Stimulated activated CD4-positive, alpha-beta T cell treated with anti-CD3 and anti-CD28 coated beads, TNF-alpha, amount 100 ng/mL, for 4 hours (primary cell): ENCODE results near the gene SLC38A4.
"Not testable (repeated sequence)": the region's sequence is repeated elsewhere in the genome, so short reads cannot be mapped to it uniquely, and the experiment has no call there.

ENCODE experiments used
- DNase-seq, 3 experiments: peaks; one replicate each; pipeline ENCODE4 v3.0.0-alpha.2; 2020; ENCODE audit warnings: low read depth in 3 of 3

Gene SLC38A4

GRCh38 chr12:46777587-46777986 lies 48.2 kb downstream of the SLC38A4 start:
- DNase-seq, result no peak

GRCh38 chr12:46775796-46776195 lies 50.0 kb downstream of the SLC38A4 start:
- no peak for DNase-seq

GRCh38 chr12:46774322-46774633 lies 51.5 kb downstream of the SLC38A4 start:
- no peak for DNase-seq

- DNase-seq, result no peak
Observed at GRCh38 chr12:46773586-46774321, 52.0 kb downstream of the SLC38A4 start.

- DNase-seq, result no peak
Observed at GRCh38 chr12:46771268-46771827, 54.4 kb downstream of the SLC38A4 start.

GRCh38 chr12:46770501-46771183 lies 55.2 kb downstream of the SLC38A4 start:
- no peak for DNase-seq

GRCh38 chr12:46764005-46764404 lies 61.8 kb downstream of the SLC38A4 start:
- DNase-seq, result no peak

- no peak for DNase-seq
Observed at GRCh38 chr12:46763230-46763629, 62.6 kb downstream of the SLC38A4 start.

GRCh38 chr12:46754550-46754949 lies 71.2 kb downstream of the SLC38A4 start:
- no peak for DNase-seq

- no peak for DNase-seq
Observed at GRCh38 chr12:46752396-46752795, 73.4 kb downstream of the SLC38A4 start.

GRCh38 chr12:46751173-46751572 lies 74.6 kb downstream of the SLC38A4 start:
- no peak for DNase-seq

GRCh38 chr12:46749322-46749721 lies 76.5 kb downstream of the SLC38A4 start:
- DNase-seq, result no peak

GRCh38 chr12:46744283-46744682 lies 81.5 kb downstream of the SLC38A4 start:
- no peak for DNase-seq

- no peak for DNase-seq
Observed at GRCh38 chr12:46743456-46743855, 82.3 kb downstream of the SLC38A4 start.

- not testable (repeated sequence) for DNase-seq
Observed at GRCh38 chr12:46742271-46742670, 83.5 kb downstream of the SLC38A4 start.

- no peak for DNase-seq
Observed at GRCh38 chr12:46725332-46725731, 100.5 kb downstream of the SLC38A4 start.

GRCh38 chr12:46723629-46724419 lies 102.0 kb downstream of the SLC38A4 start:
- no peak for DNase-seq

GRCh38 chr12:46722394-46723185 lies 103.2 kb downstream of the SLC38A4 start:
- no peak for DNase-seq

- DNase-seq, result no peak
Observed at GRCh38 chr12:46718495-46718894, 107.3 kb downstream of the SLC38A4 start.

- DNase-seq, result no peak
Observed at GRCh38 chr12:46717868-46718267, 107.9 kb downstream of the SLC38A4 start.

- no peak for DNase-seq
Observed at GRCh38 chr12:46717159-46717558, 108.6 kb downstream of the SLC38A4 start.
